H1 (cell line): ENCODE results near the gene UFC1. TPM values are rescaled to one million over a fixed set of nuclear protein-coding genes. Genes with fewer than 3 reads are reported as not detected.

Source experiments
- CTCF ChIA-PET: fragments of 300-600 bp; sonication (Branson Sonifier 250); formaldehyde crosslinking; loops from one replicate; lab custom pipeline; 2021; ENCODE audit not compliant: partially characterized antibody; lab: Charles Lee
- POLR2A ChIA-PET: fragments of 300-600 bp; sonication (Branson Sonifier 250); formaldehyde crosslinking; loops from one replicate; lab custom pipeline; 2021; ENCODE audit warnings: inconsistent platforms; ENCODE audit not compliant: partially characterized antibody; lab: Charles Lee
- DNase-seq, 2 experiments: peaks; one replicate each; pipeline versions ENCODE4 v3.0.0 to v3.0.0-alpha.2; 2010 to 2022; ENCODE audit warnings: low spot score in 2 of 2, low read depth in 1 of 2, mixed read lengths in 1 of 2
- FAIRE-seq: peaks from 2 replicates; lab custom pipeline; 2011; peaks lifted over from hg19 to GRCh38; lab: Jason Lieb, UNC
- H2AFZ ChIP-seq: 2 replicates; pipeline ENCODE4 v1.8.1; 2012; ENCODE audit warnings: low read length, inconsistent platforms
- H2AK5ac ChIP-seq: 2 replicates; pipeline ENCODE4 v1.6.1; 2013; ENCODE audit warnings: low read depth, low read length
- H2BK120ac ChIP-seq: replicated peaks from 2 replicates; pipeline ENCODE3; 2013; ENCODE audit warnings: low read depth, low read length, inconsistent platforms
- H2BK12ac ChIP-seq: 2 replicates; pipeline ENCODE4 v1.6.1; 2013; ENCODE audit warnings: low read depth, low read length
- H2BK15ac ChIP-seq: 2 replicates; pipeline ENCODE4 v1.6.1; 2013; ENCODE audit warnings: low read length
- H2BK20ac ChIP-seq: 2 replicates; pipeline ENCODE4 v1.6.1; 2013; ENCODE audit warnings: low read length
- H2BK5ac ChIP-seq: 2 replicates; pipeline ENCODE4 v1.6.1; 2013; ENCODE audit warnings: low read depth, low read length
- H3K14ac ChIP-seq: 2 replicates; pipeline ENCODE4 v1.6.1; 2013; ENCODE audit warnings: inconsistent platforms; ENCODE audit not compliant: insufficient read length
- H3K18ac ChIP-seq: 2 replicates; pipeline ENCODE4 v1.6.1; 2013; ENCODE audit warnings: low read length; ENCODE audit errors: extremely low read depth
- H3K23ac ChIP-seq: 2 replicates; pipeline ENCODE4 v1.6.1; 2013; ENCODE audit warnings: inconsistent platforms; ENCODE audit not compliant: insufficient read length
- H3K23me2 ChIP-seq: 2 replicates; pipeline ENCODE4 v1.6.1; 2013; ENCODE audit warnings: low read depth, low read length
- H3K27ac ChIP-seq: 2 replicates; pipeline ENCODE4 v1.6.1; 2011; ENCODE audit warnings: low read depth, low read length, inconsistent platforms
- H3K27me3 ChIP-seq, 4 experiments: replicated peaks in 1 of 4; 1 replicate in 1 of 4; 2 replicates in 3 of 4; pipeline versions ENCODE4 v1.6.1 to v1.8.1; 2011 to 2013; ENCODE audit warnings: low read length in 3 of 4, mild to moderate bottlenecking in 3 of 4, inconsistent platforms in 2 of 4, mixed read lengths in 2 of 4, moderate library complexity in 1 of 4; ENCODE audit not compliant: control insufficient read depth in 3 of 4, insufficient read depth in 3 of 4; ENCODE audit errors: extremely low read depth in 1 of 4
- H3K36me3 ChIP-seq, 4 experiments: 2 replicates each; pipeline versions ENCODE4 v1.6.1 to v1.8.1; 2011 to 2013; ENCODE audit warnings: mild to moderate bottlenecking in 4 of 4, low read length in 3 of 4, moderate library complexity in 2 of 4, control low read depth in 1 of 4, inconsistent platforms in 1 of 4; ENCODE audit not compliant: insufficient read depth in 4 of 4, control insufficient read depth in 2 of 4
- H3K4ac ChIP-seq: replicated peaks from 2 replicates; pipeline ENCODE3; 2013; ENCODE audit warnings: low read length, low read depth, mixed read lengths, inconsistent platforms; ENCODE audit not compliant: insufficient read length
- H3K4me1 ChIP-seq, 4 experiments: replicated peaks in 1 of 4; 1 replicate in 1 of 4; 2 replicates in 3 of 4; pipeline versions ENCODE4 v1.6.1 to v1.8.1; 2011 to 2013; ENCODE audit warnings: low read length in 3 of 4, inconsistent platforms in 2 of 4, mixed read lengths in 1 of 4; ENCODE audit not compliant: insufficient read depth in 4 of 4, control insufficient read depth in 3 of 4
- H3K4me2 ChIP-seq, 2 experiments: 2 replicates each; pipeline versions ENCODE4 v1.6.1 to v1.8.1; 2011 to 2013; ENCODE audit warnings: low read depth in 2 of 2, low read length in 2 of 2, control low read depth in 1 of 2, inconsistent platforms in 1 of 2, mild to moderate bottlenecking in 1 of 2; ENCODE audit not compliant: insufficient read depth in 1 of 2
- H3K4me3 ChIP-seq, 4 experiments: fragments of 200-600, 300-600 bp in 1 of 4; sonication (generic), shearing (Covaris generic), sonication (Bioruptor Twin) in 1 of 4; 2 replicates each; pipeline versions ENCODE4 v1.5.1 to v1.8.1; 2011 to 2016; ENCODE audit warnings: low read length in 4 of 4, low read depth in 3 of 4, control low read depth in 2 of 4, inconsistent platforms in 2 of 4, mild to moderate bottlenecking in 2 of 4, mixed read lengths in 1 of 4, moderate library complexity in 1 of 4; ENCODE audit not compliant: insufficient read depth in 2 of 4; ENCODE audit errors: extremely low read depth in 1 of 4
- H3K56ac ChIP-seq: replicated peaks from 2 replicates; pipeline ENCODE3; 2013; ENCODE audit warnings: low read depth, mild to moderate bottlenecking, mixed read lengths, low read length, inconsistent platforms; ENCODE audit not compliant: insufficient read length
- H3K79me1 ChIP-seq: 2 replicates; pipeline ENCODE4 v1.6.1; 2013; ENCODE audit warnings: low read depth, low read length, control low read depth
- H3K79me2 ChIP-seq, 2 experiments: 2 replicates each; pipeline versions ENCODE4 v1.6.1 to v1.8.1; 2012 to 2013; ENCODE audit warnings: low read length in 2 of 2, mild to moderate bottlenecking in 2 of 2, inconsistent platforms in 1 of 2; ENCODE audit not compliant: insufficient read depth in 2 of 2, control insufficient read depth in 1 of 2
- H3K9ac ChIP-seq, 4 experiments: replicated peaks in 1 of 4; 1 replicate in 1 of 4; 2 replicates in 3 of 4; pipeline versions ENCODE4 v1.6.1 to v1.8.1; 2011 to 2013; ENCODE audit warnings: low read depth in 3 of 4, low read length in 3 of 4, control low read depth in 2 of 4, mild to moderate bottlenecking in 2 of 4, moderate library complexity in 2 of 4, inconsistent platforms in 1 of 4; ENCODE audit errors: extremely low read depth in 1 of 4
- H3K9me3 ChIP-seq, 2 experiments: 2 replicates each; pipeline versions ENCODE4 v1.6.1 to v1.8.1; 2012 to 2013; ENCODE audit warnings: mild to moderate bottlenecking in 2 of 2, moderate library complexity in 2 of 2, control low read depth in 1 of 2, inconsistent platforms in 1 of 2, low read depth in 1 of 2, low read length in 1 of 2, mixed read lengths in 1 of 2; ENCODE audit not compliant: insufficient read depth in 2 of 2
- H4K20me1 ChIP-seq, 2 experiments: replicated peaks in 1 of 2; 2 replicates each; pipeline versions ENCODE3 to v1.8.1; 2011 to 2013; ENCODE audit warnings: inconsistent platforms in 2 of 2, low read length in 2 of 2, mild to moderate bottlenecking in 1 of 2; ENCODE audit not compliant: insufficient read depth in 2 of 2, control insufficient read depth in 1 of 2
- H4K5ac ChIP-seq: 2 replicates; pipeline ENCODE4 v1.6.1; 2013; ENCODE audit warnings: low read length, low read depth, mixed read lengths, inconsistent platforms; ENCODE audit not compliant: insufficient read length
- H4K8ac ChIP-seq: 2 replicates; pipeline ENCODE4 v1.8.0; 2013; ENCODE audit warnings: mild to moderate bottlenecking, moderate library complexity, low read length, inconsistent platforms; ENCODE audit not compliant: insufficient read depth; ENCODE audit errors: extremely low read depth
- H4K91ac ChIP-seq: replicated peaks from 2 replicates; pipeline ENCODE3; 2013; ENCODE audit warnings: low read length, mixed read lengths, inconsistent platforms; ENCODE audit not compliant: insufficient read length
- EGR1 ChIP-seq: IDR thresholded peaks from 2 replicates; pipeline ENCODE4 v1.6.1; 2011; ENCODE audit warnings: low read depth, low read length, borderline replicate concordance
- EZH2 ChIP-seq: fragments of 200-600 bp; sonication (generic); IDR thresholded peaks from 2 replicates; pipeline ENCODE4 v1.7.1; 2012; ENCODE audit warnings: low read depth, mild to moderate bottlenecking, moderate library complexity, low read length, inconsistent platforms; ENCODE audit not compliant: severe bottlenecking
- HDAC2 ChIP-seq, 2 experiments: fragments of 300-600 bp in 1 of 2; sonication (generic) in 1 of 2; IDR thresholded peaks; 2 replicates each; pipeline ENCODE4 v1.6.1; 2011 to 2012; ENCODE audit warnings: low read depth in 2 of 2, low read length in 2 of 2, mild to moderate bottlenecking in 2 of 2, moderate library complexity in 2 of 2, borderline replicate concordance in 1 of 2, inconsistent platforms in 1 of 2
- JUN ChIP-seq: IDR thresholded peaks from 2 replicates; pipeline ENCODE4 v1.6.1; 2011; ENCODE audit warnings: low read depth, mild to moderate bottlenecking, improper control_type of control experiment, low read length
- KDM1A ChIP-seq: fragments of 200-600, 300-600 bp; sonication (generic); IDR thresholded peaks from 2 replicates; pipeline ENCODE4 v1.7.1; 2016; ENCODE audit warnings: mild to moderate bottlenecking, low read length, borderline replicate concordance
- NRF1 ChIP-seq: IDR thresholded peaks from 2 replicates; pipeline ENCODE4 v1.6.1; 2011; ENCODE audit warnings: mild to moderate bottlenecking, low read depth, low read length, improper control_type of control experiment
- POLR2AphosphoS5 ChIP-seq: IDR thresholded peaks from 2 replicates; pipeline ENCODE4 v1.6.1; 2011; ENCODE audit warnings: low read depth, low read length
- RBBP5 ChIP-seq: IDR thresholded peaks from 2 replicates; pipeline ENCODE4 v1.7.1; 2012; ENCODE audit warnings: low read depth, mild to moderate bottlenecking, inconsistent platforms, low read length, moderate library complexity, borderline replicate concordance
- SIN3A ChIP-seq, 2 experiments: IDR thresholded peaks in 1 of 2; conservative IDR thresholded peaks in 1 of 2; 2 replicates each; pipeline ENCODE4 v1.6.1; 2011 to 2012; ENCODE audit warnings: low read length in 2 of 2, improper control_type of control experiment in 1 of 2, low read depth in 1 of 2, mild to moderate bottlenecking in 1 of 2
- SIRT6 ChIP-seq: IDR thresholded peaks from one replicate; pipeline ENCODE4 v1.7.1; 2012; ENCODE audit warnings: low read length, inconsistent platforms
- SP1 ChIP-seq: IDR thresholded peaks from 2 replicates; pipeline ENCODE4 v1.6.1; 2011; ENCODE audit warnings: low read depth, low read length
- SP2 ChIP-seq: IDR thresholded peaks from 2 replicates; pipeline ENCODE4 v1.6.1; 2012; ENCODE audit warnings: mild to moderate bottlenecking, low read length, inconsistent platforms
- ZNF274 ChIP-seq: IDR thresholded peaks from 2 replicates; pipeline ENCODE4 v1.7.0; 2012; ENCODE audit warnings: low read length, borderline replicate concordance; ENCODE audit errors: extremely low read depth
- WGBS, 2 experiments: shearing (Covaris generic) in 1 of 2; methylation state at CpG; one replicate each; pipeline versions ENCODE4 v1.1.6 to v1.1.7; 2013 to 2015; ENCODE audit warnings: low lambda C conversion rate in 2 of 2, mixed read lengths in 2 of 2, inconsistent platforms in 1 of 2, low coverage in 1 of 2, missing lambda C conversion rate in 1 of 2; ENCODE audit not compliant: insufficient replicate concordance in 2 of 2, insufficient coverage in 1 of 2, insufficient read length in 1 of 2; ENCODE audit errors: extremely low coverage in 1 of 2, missing lambda C conversion rate in 1 of 2; 5-methylcytosine and 5-hydroxymethylcytosine counted together
- polyA plus RNA-seq, 7 experiments: library from polyadenylated mRNA; depleted of rRNA in 3 of 7; stranded (reverse) in 5 of 7; unstranded in 2 of 7; fragments of >200 nt in 5 of 7; fragments of 200-250 nt in 2 of 7; gene quantifications; 1 replicate in 5 of 7; 2 replicates in 1 of 7; 4 replicates in 1 of 7; pipeline versions ENCODE4 v1.2.1 to v1.2.3, GENCODE V29; 2011 to 2013; ENCODE audit warnings: missing spikeins in 2 of 7, mixed read lengths in 2 of 7
- total RNA-seq: library from RNA; stranded (reverse); fragmentation: NEBNext Ultra II Directional; extraction: Animal tissue kit (Norgen Biotek cat#: 25700); gene quantifications from 2 replicates; pipeline ENCODE4 v1.2.1, GENCODE V29; 2021

UFC1 gene
- total and polyA plus RNA-seq, 2 of the 8 experiments (the other 6 are each of a cell fraction or from before 2014, with no cell fraction given) = 67.8 to 102 TPM

DNA sequence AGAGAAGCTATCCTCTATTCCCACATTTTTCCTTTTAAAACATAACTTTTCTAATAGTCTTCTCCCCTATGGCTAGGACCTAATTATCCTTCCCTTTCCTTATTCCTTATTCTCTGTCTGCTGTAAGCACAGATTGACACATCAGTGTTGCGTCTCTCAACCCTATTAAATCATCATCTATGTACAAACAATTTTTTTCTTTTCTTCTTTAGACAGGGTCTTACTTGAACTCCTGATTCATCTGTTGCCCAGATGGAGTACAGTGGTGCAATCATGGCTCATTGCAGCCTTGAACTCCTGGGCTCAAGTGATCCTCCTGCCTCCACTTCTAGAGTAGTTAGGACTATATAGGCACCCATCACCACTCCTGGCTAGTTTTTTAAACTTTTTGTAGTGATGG lies 47.3 kb upstream of the UFC1 start:
- Histone ChIP-seq H2BK12ac (no peak overlapping the region), H3K79me1 (no peaks in the 10 kb centered on the region; the same call in 1 of the 2 replicates)
- POLR2A ChIA-PET = interaction anchor here (1.8 kb wide), 1 partner anchor 11 kb away, joined by 4 read pairs; no protein-coding TSS in a partner anchor
- TF ChIP-seq SIN3A (conservative IDR thresholded peaks at IDR 0.05 in 1 of 2, IDR thresholded peaks at IDR 0.05 in 1 of 2; ENCODE audit: low read depth in 1 of 2, low read length in 2 of 2) (no peak), POLR2AphosphoS5 (no peak), JUN (no peak), KDM1A (no peak), SP2 (no peak), SP1 (no peak), SIRT6 (no peak), NRF1 (no peak), EGR1 (no peak), RBBP5 (no peak), HDAC2 (IDR thresholded peaks at IDR 0.05; ENCODE audit: borderline replicate concordance in 1 of 2, low read depth in 2 of 2, low read length in 2 of 2) (no peak), ZNF274 (no peak), EZH2 (no peak)
- TF ChIP-seq, all 59 proteins: peak for 0
- Histone ChIP-seq H3K27ac (no peak overlapping the region), H3K36me3 (peaks cover 0 to 10% (median 5%) of the 10 kb centered on the region in 4 experiments; a peak in 5 of 8 replicates), H3K9me3 (no peaks in the 10 kb centered on the region), H4K20me1 (no peaks in the 10 kb centered on the region), H3K9ac (no peak overlapping the region), H3K14ac (no peak overlapping the region), H2BK5ac (no peak overlapping the region), H3K23me2 (no peaks in the 10 kb centered on the region), H3K79me2 (peaks cover 0 to 19% of the 10 kb centered on the region in 2 experiments; a peak in 1 of 4 replicates), H3K56ac (no peak overlapping the region), H3K4me2 (no peak overlapping the region), H3K27me3 (no peaks in the 10 kb centered on the region), H2BK20ac (no peak overlapping the region), H3K23ac (no peak overlapping the region), H2BK15ac (no peak overlapping the region), H3K4me1 (no peaks in the 10 kb centered on the region), H4K8ac (no peak overlapping the region), H4K5ac (no peak overlapping the region), H3K4me3 (no peak overlapping the region), H2BK120ac (no peak overlapping the region), H2AFZ (no peak overlapping the region), H2AK5ac (no peak overlapping the region), H3K18ac (no peak overlapping the region), H4K91ac (no peak overlapping the region), H3K4ac (no peak overlapping the region)
- no peak for DNase-seq
- no peak for FAIRE-seq
- 94% methylated on average over 1 of the region's 1 CpG; no CpG with 5 or more reads in 1 of the 2 experiments for WGBS, 2 experiments
- CTCF ChIA-PET = interaction anchor here (0.7 to 2.8 kb wide), 4 partner anchors 9 to 49 kb away, joined by 3 to 10 read pairs (median 6); partner anchors contain the start of gene KLHDC9
